GM12878 (cell line): ENCODE measurements around the gene MYL1. TPM values are rescaled to one million over a fixed set of nuclear protein-coding genes. Genes with fewer than 3 reads are reported as not detected.

Experiments used
- ATAC-seq: fragments of 200-7000 bp; cut with Tn5 transposase; 3 replicates; pipeline ENCODE4 v1.9.1; 2020; ENCODE audit warnings: mild to moderate bottlenecking, moderate library complexity
- BruUV-seq: library from RNA; stranded (reverse); fragments of 400-500 nt; replicated peaks from 2 replicates; lab custom pipeline; 2021; lab: Mats Ljungman, UMichigan
- CTCF ChIA-PET: fragments of 300-600 bp; sonication (Branson Sonifier 250); formaldehyde crosslinking; extraction: SDS; loops from one replicate; lab custom pipeline; 2021; ENCODE audit warnings: inconsistent platforms; lab: Yijun Ruan, JAX
- POLR2A ChIA-PET: fragments of 350-600 bp; formaldehyde crosslinking; extraction: SDS; loops from one replicate; lab custom pipeline; 2021; ENCODE audit warnings: inconsistent platforms; lab: Charles Lee
- RAD21 ChIA-PET: fragments of 300-600 bp; sonication (Branson Sonifier 250); formaldehyde crosslinking; loops from one replicate; lab custom pipeline; 2023; ENCODE audit warnings: antibody characterized with exemption; ENCODE audit not compliant: unreplicated experiment; lab: Charles Lee
- SMC1A ChIA-PET: fragments of 300-600 bp; sonication (Branson Sonifier 250); formaldehyde crosslinking; loops from one replicate; lab custom pipeline; 2023; ENCODE audit not compliant: unreplicated experiment, uncharacterized antibody; lab: Charles Lee
- DNase-seq: peaks from one replicate; pipeline ENCODE4 v3.0.0-alpha.2; 2011; ENCODE audit warnings: low read depth, low spot score
- FAIRE-seq: peaks from 3 replicates; lab custom pipeline; 2011; peaks lifted over from hg19 to GRCh38; lab: Jason Lieb, UNC
- H2AFZ ChIP-seq: 2 replicates; pipeline ENCODE4 v1.6.0; 2011; ENCODE audit warnings: low read depth, low read length, control low read depth; ENCODE audit not compliant: control insufficient read depth
- H3K27ac ChIP-seq: 2 replicates; pipeline ENCODE4 v1.5.1; 2011; ENCODE audit warnings: control low read depth; ENCODE audit not compliant: control insufficient read depth, insufficient read depth
- H3K27me3 ChIP-seq, 2 experiments: replicated peaks in 1 of 2; 2 replicates each; pipeline versions ENCODE4 v1.6.0 to v1.6.1; 2011; ENCODE audit warnings: low read length in 1 of 2; ENCODE audit not compliant: control insufficient read depth in 2 of 2, insufficient read depth in 2 of 2
- H3K36me3 ChIP-seq, 2 experiments: 2 replicates each; pipeline ENCODE4 v1.5.1; 2011; ENCODE audit warnings: low read length in 1 of 2; ENCODE audit not compliant: control insufficient read depth in 2 of 2, insufficient read depth in 2 of 2
- H3K4me1 ChIP-seq: 2 replicates; pipeline ENCODE4 v1.6.1; 2011; ENCODE audit warnings: mild to moderate bottlenecking, low read length, moderate library complexity, mixed read lengths; ENCODE audit not compliant: control insufficient read depth, insufficient read depth
- H3K4me2 ChIP-seq: 2 replicates; pipeline ENCODE4 v1.6.0; 2011; ENCODE audit warnings: control low read depth; ENCODE audit not compliant: control insufficient read depth, insufficient read depth
- H3K4me3 ChIP-seq: fragments of 200-600 bp; sonication (generic); 2 replicates; pipeline ENCODE4 v1.5.1; 2016
- H3K79me2 ChIP-seq: 2 replicates; pipeline ENCODE4 v1.6.0; 2011; ENCODE audit warnings: low read length; ENCODE audit not compliant: control insufficient read depth, insufficient read depth
- H3K9ac ChIP-seq: 2 replicates; pipeline ENCODE4 v1.8.0; 2011; ENCODE audit warnings: low read length, control low read depth, mixed read lengths; ENCODE audit not compliant: control insufficient read depth, insufficient read depth
- H3K9me3 ChIP-seq: replicated peaks from 3 replicates; pipeline ENCODE4 v1.5.1; 2011; ENCODE audit warnings: mild to moderate bottlenecking, low read length; ENCODE audit not compliant: control insufficient read depth, insufficient read depth
- H4K20me1 ChIP-seq: 2 replicates; pipeline ENCODE4 v1.6.0; 2011; ENCODE audit not compliant: control insufficient read depth, insufficient read depth
- EP300 ChIP-seq, 2 experiments: fragments of 150-350 bp in 1 of 2; IDR thresholded peaks; 2 replicates each; pipeline ENCODE4 v1.6.1; 2011 to 2012; ENCODE audit warnings: low read depth in 2 of 2, low read length in 2 of 2, borderline replicate concordance in 1 of 2, improper control_type of control experiment in 1 of 2, inconsistent platforms in 1 of 2; ENCODE audit not compliant: control insufficient read depth in 1 of 2
- HDAC2 ChIP-seq: fragments of 200-600 bp; sonication (generic); IDR thresholded peaks from 2 replicates; pipeline ENCODE4 v1.6.1; 2017
- HDAC6 ChIP-seq: fragments of 200-600 bp; sonication (generic); IDR thresholded peaks from one replicate; pipeline ENCODE4 v1.8.0; 2017; ENCODE audit warnings: antibody characterized with exemption; ENCODE audit not compliant: unreplicated experiment
- PML ChIP-seq: IDR thresholded peaks from 2 replicates; pipeline ENCODE4 v1.6.1; 2012; ENCODE audit warnings: low read length, inconsistent platforms
- POU2F2 ChIP-seq: IDR thresholded peaks from 3 replicates; pipeline ENCODE4 v1.6.1; 2011; ENCODE audit warnings: low read depth, mild to moderate bottlenecking, low read length, borderline replicate concordance
- SIN3A ChIP-seq: IDR thresholded peaks from 2 replicates; pipeline ENCODE4 v1.6.1; 2012; ENCODE audit warnings: low read depth, low read length, improper control_type of control experiment
- USF2 ChIP-seq: IDR thresholded peaks from 2 replicates; pipeline ENCODE4 v1.6.1; 2011; ENCODE audit warnings: low read depth, low read length, improper control_type of control experiment, borderline replicate concordance
- YBX1 ChIP-seq: fragments of 450-650 bp; IDR thresholded peaks from 2 replicates; pipeline ENCODE4 v1.6.1; 2016; ENCODE audit warnings: antibody characterized with exemption
- ZNF687 ChIP-seq: fragments of 450-650 bp; IDR thresholded peaks from 2 replicates; pipeline ENCODE4 v1.6.1; 2017; ENCODE audit warnings: mild to moderate bottlenecking, moderate library complexity
- in situ Hi-C: fragments of 300-500 bp; cut with MboI; formaldehyde crosslinking; loops from 9 replicates; pipeline ENCODE4 v1.14.3; 2018; ENCODE audit warnings: mixed read lengths
- intact Hi-C: fragments of 100-400 bp; cut with micrococcal nuclease; formaldehyde crosslinking; loops from one replicate; pipeline ENCODE4 v1.14.2; 2022; ENCODE audit not compliant: unreplicated experiment
- polyA plus RNA-seq, 11 experiments: library from polyadenylated mRNA; depleted of rRNA in 4 of 11; unstranded in 6 of 11; stranded (reverse) in 5 of 11; fragments of >200 nt; fragmentation: Nextera tagmentation in 4 of 11; fragmentation: Illumina TruSeq in 1 of 11; extraction: Ambion mirVana in 4 of 11; extraction: Trizol in 1 of 11; gene quantifications; 1 replicate in 1 of 11; 2 replicates in 10 of 11; pipeline versions ENCODE4 v1.2.1 to v1.2.3, GENCODE V29; 2011 to 2016; ENCODE audit warnings: inconsistent platforms in 2 of 11, missing spikeins in 2 of 11, low read depth in 1 of 11
- total RNA-seq, 4 experiments: library from RNA; depleted of rRNA in 3 of 4; stranded (reverse); fragments of >200 nt in 3 of 4; fragmentation: Illumina TruSeq in 1 of 4; extraction: Trizol in 1 of 4; gene quantifications; 2 replicates each; pipeline versions ENCODE4 v1.2.1 to v1.2.3, GENCODE V29; 2013 to 2021
- TF ChIP-seq, protein P1 (sequence below): IDR thresholded peaks from 2 replicates; pipeline ENCODE4 v1.6.1; 2012; ENCODE audit warnings: low read depth, low read length, improper control_type of control experiment
- TF ChIP-seq, protein P2 (sequence below): IDR thresholded peaks from 2 replicates; pipeline ENCODE4 v1.6.1; 2011; ENCODE audit warnings: low read depth, mild to moderate bottlenecking, low read length, moderate library complexity, borderline replicate concordance; ENCODE audit errors: extremely low read depth

MYL1 gene
- total and polyA plus RNA-seq, 10 of the 15 experiments (the other 5 are each of a cell fraction or from before 2014, with no cell fraction given): 0.43 TPM; not detected in 9

DNA sequence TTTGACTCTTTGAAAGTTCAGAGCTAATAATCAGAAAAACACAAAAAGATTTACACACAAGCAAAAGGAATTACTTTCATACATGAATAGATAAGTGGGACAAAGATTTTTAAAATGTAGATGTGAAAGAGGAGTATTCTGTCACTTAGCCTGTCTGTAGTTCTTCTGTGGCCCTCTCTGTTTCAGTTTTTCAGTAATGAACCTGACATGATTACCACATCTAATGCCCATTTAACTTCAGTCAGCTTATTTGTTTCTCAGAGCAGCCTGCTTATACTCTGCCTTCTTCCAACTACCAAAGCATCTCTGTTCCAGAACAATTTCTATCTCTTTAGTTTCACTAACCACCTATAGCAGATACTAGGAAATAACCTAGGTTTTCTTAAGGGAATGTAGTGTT is 55.3 kb downstream of the MYL1 start:
- Histone ChIP-seq H3K36me3 (no peaks in the 10 kb centered on the region), H3K9ac (no peak overlapping the region), H2AFZ (no peak overlapping the region), H3K27me3 (no peaks in the 10 kb centered on the region), H3K79me2 (no peaks in the 10 kb centered on the region), H3K4me2 (no peak overlapping the region), H3K4me1 (no peaks in the 10 kb centered on the region), H3K4me3 (no peak overlapping the region), H4K20me1 (no peaks in the 10 kb centered on the region), H3K27ac (no peak overlapping the region), H3K9me3 (no peaks in the 10 kb centered on the region)
- ChIA-PET RAD21 (no interaction called here), CTCF (no interaction called here), SMC1A (no interaction called here), POLR2A (no interaction called here)
- DNase-seq (no peak), ATAC-seq (no peak), FAIRE-seq (no peak)
- no TSS peak for BruUV-seq
- no peak for TF ChIP-seq HDAC2
- TF ChIP-seq EP300 (IDR thresholded peaks at IDR 0.05; ENCODE audit: borderline replicate concordance in 1 of 2, control insufficient read depth in 1 of 2, low read depth in 2 of 2, low read length in 2 of 2): no peak
- no peak for TF ChIP-seq ZNF687
- TF ChIP-seq POU2F2: no peak
- TF ChIP-seq SIN3A: no peak
- TF ChIP-seq YBX1: no peak
- no peak for TF ChIP-seq USF2
- TF ChIP-seq, protein P1, sequence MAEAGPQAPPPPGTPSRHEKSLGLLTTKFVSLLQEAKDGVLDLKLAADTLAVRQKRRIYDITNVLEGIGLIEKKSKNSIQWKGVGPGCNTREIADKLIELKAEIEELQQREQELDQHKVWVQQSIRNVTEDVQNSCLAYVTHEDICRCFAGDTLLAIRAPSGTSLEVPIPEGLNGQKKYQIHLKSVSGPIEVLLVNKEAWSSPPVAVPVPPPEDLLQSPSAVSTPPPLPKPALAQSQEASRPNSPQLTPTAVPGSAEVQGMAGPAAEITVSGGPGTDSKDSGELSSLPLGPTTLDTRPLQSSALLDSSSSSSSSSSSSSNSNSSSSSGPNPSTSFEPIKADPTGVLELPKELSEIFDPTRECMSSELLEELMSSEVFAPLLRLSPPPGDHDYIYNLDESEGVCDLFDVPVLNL: no peak
- no peak for TF ChIP-seq HDAC6
- TF ChIP-seq PML: no peak
- TF ChIP-seq, protein P2, sequence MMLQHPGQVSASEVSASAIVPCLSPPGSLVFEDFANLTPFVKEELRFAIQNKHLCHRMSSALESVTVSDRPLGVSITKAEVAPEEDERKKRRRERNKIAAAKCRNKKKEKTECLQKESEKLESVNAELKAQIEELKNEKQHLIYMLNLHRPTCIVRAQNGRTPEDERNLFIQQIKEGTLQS: no peak
- in situ Hi-C loops: no loop called here
- intact Hi-C loops: no loop called here
